ENCODE results near the gene SERP2. TPM values are rescaled to one million over a fixed set of nuclear protein-coding genes. Genes with fewer than 3 reads are reported as not detected.

SERP2 gene
- total RNA-seq, 1 donor from 2014 or later, result 0.24 TPM

GRCh38 chr13:44380404-44381165 is 7.0 kb downstream of the SERP2 start:
- Mint-ChIP-seq H3K27me3 (no peaks in the 10 kb centered on the region), H3K27ac (no peak overlapping the region), H3K4me3 (no peak overlapping the region), H3K36me3 (ENCODE audit: low read depth) (no peaks in the 10 kb centered on the region), H3K9me3 (no peaks in the 10 kb centered on the region), H3K4me1 (no peaks in the 10 kb centered on the region)
- intact Hi-C loops (cut with micrococcal nuclease), result no loop called here
- TF ChIP-seq CTCF (IDR thresholded peaks at IDR 0.05), result no peak
- CTCF ChIA-PET, result no interaction called here
- ATAC-seq (ENCODE audit: low read depth) (no peak), DNase-seq (no peak)
- POLR2A ChIA-PET, result no interaction called here

DNA sequence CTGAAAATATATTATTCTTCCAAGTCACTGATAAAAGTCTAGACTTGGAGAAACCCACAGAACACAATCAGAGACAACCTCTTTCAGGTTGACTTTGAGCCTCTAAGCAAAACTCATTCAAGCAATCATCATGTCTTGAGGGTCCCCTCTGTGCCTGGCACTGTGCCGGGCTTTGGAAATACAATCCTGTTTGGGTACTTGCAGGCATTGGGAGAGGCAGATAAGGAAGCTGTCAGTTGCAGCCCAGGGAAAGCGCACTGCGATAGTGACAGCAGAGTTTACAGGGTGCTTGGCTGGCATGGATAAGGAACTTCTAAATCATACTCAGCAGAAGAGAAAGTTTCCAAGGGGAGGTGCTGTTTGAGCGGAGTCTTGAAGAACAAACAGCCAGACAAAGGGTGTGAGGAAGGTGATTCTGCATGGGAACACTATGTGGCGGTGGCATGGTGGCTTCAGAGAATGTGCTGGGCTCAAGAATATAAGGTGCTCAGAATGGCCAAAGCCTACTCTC is 9.1 kb downstream of the SERP2 start:
- ChIA-PET POLR2A (no interaction called here), CTCF (no interaction called here)
- H3K4me1 Mint-ChIP-seq, result no peaks in the 10 kb centered on the region
- intact Hi-C loops (cut with micrococcal nuclease), result no loop called here
- no peaks in the 10 kb centered on the region for H3K36me3 Mint-ChIP-seq (ENCODE audit: low read depth)
- DNase-seq (no peak), ATAC-seq (ENCODE audit: low read depth) (no peak)
- no peaks in the 10 kb centered on the region for H3K9me3 Mint-ChIP-seq
- no peak overlapping the region for H3K27ac Mint-ChIP-seq
- H3K27me3 Mint-ChIP-seq, result no peaks in the 10 kb centered on the region
- H3K4me3 Mint-ChIP-seq, result no peak overlapping the region
- no peak for TF ChIP-seq CTCF (IDR thresholded peaks at IDR 0.05)

DNA sequence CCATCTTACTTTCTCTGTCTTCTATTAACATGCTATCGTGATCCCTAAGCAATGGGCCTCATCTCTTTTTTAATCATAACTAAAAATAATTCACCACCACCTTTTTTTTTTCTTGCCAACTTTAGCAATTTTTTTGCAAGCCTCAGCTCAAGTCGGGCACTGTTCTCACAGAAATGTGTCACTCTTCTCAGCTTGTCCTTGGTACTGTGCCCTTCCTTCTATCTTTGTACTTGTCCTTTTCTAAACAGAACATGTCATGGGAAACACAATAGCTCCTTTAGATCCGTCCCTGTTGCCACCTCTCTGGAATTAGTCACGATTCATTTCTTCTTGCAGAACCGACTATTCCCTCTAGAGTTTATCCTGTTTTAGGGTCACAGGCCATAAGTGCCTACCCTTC is 10.3 kb downstream of the SERP2 start:
- Mint-ChIP-seq H3K36me3 (ENCODE audit: low read depth) (no peaks in the 10 kb centered on the region), H3K27me3 (no peaks in the 10 kb centered on the region), H3K9me3 (no peaks in the 10 kb centered on the region), H3K27ac (no peak overlapping the region), H3K4me1 (no peaks in the 10 kb centered on the region), H3K4me3 (no peak overlapping the region)
- intact Hi-C loops (cut with micrococcal nuclease), result no loop called here
- ChIA-PET CTCF (no interaction called here), POLR2A (no interaction called here)
- ATAC-seq (ENCODE audit: low read depth), result no peak
- DNase-seq, result no peak
- no peak for TF ChIP-seq CTCF (IDR thresholded peaks at IDR 0.05)

GRCh38 chr13:44384778-44385177 is 11.2 kb downstream of the SERP2 start:
- no peak for TF ChIP-seq CTCF (IDR thresholded peaks at IDR 0.05)
- H3K4me1 Mint-ChIP-seq, result peaks cover 2% of the 10 kb centered on the region
- H3K36me3 Mint-ChIP-seq (ENCODE audit: low read depth), result no peaks in the 10 kb centered on the region
- H3K9me3 Mint-ChIP-seq, result no peaks in the 10 kb centered on the region
- no peak overlapping the region for H3K4me3 Mint-ChIP-seq
- ATAC-seq (ENCODE audit: low read depth), result no peak
- CTCF ChIA-PET, result no interaction called here
- no peak overlapping the region for H3K27ac Mint-ChIP-seq
- no peaks in the 10 kb centered on the region for H3K27me3 Mint-ChIP-seq
- POLR2A ChIA-PET, result no interaction called here
- intact Hi-C loops (cut with micrococcal nuclease), result no loop called here
- no peak for DNase-seq

DNA sequence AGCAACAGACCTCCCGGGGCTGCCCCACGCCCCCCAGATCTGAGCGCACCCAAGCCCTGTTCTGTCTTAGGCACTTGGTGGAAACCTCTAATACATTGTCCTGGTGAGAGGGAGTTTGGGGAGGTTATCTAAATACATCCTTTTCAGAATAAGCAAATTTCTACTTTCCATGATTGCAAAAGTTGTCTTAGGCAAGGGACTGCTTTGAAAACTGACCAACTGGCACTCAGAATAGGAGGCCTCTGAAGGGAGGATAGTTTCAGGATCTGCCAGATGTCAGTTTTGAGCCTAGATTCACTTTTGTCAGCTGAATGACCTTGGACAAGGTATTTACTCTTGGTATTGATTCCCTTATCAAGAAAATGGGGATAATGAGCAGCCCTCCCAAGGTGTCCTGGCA is 11.8 kb downstream of the SERP2 start:
- TF ChIP-seq CTCF (IDR thresholded peaks at IDR 0.05), result no peak
- no peaks in the 10 kb centered on the region for H3K36me3 Mint-ChIP-seq (ENCODE audit: low read depth)
- H3K27me3 Mint-ChIP-seq, result no peaks in the 10 kb centered on the region
- ATAC-seq (ENCODE audit: low read depth) (no peak), DNase-seq (no peak)
- no peak overlapping the region for H3K27ac Mint-ChIP-seq
- no peaks in the 10 kb centered on the region for H3K9me3 Mint-ChIP-seq
- no peak overlapping the region for H3K4me3 Mint-ChIP-seq
- POLR2A ChIA-PET, result no interaction called here
- CTCF ChIA-PET, result no interaction called here
- intact Hi-C loops (cut with micrococcal nuclease), result no loop called here
- peaks cover 2% of the 10 kb centered on the region for H3K4me1 Mint-ChIP-seq

All from activated B cell treated with CpG ODN at 0.5 μM for 24 hours (primary cell).